GM18507 (cell line): ENCODE measurements around the gene PCBD2.
"Not testable (repeated sequence)": the region's sequence is repeated elsewhere in the genome, so short reads cannot be mapped to it uniquely, and the experiment has no call there.

ENCODE experiments used
- DNase-seq: peaks from one replicate; pipeline ENCODE4 v3.0.0; 2011; ENCODE audit warnings: low read depth; ENCODE audit not compliant: insufficient read length; ENCODE audit errors: extremely low spot score
- FAIRE-seq: peaks from 2 replicates; lab custom pipeline; 2011; peaks lifted over from hg19 to GRCh38; lab: Jason Lieb, UNC

Gene PCBD2

GRCh38 chr5:134904610-134905245, at the start of gene PCBD2:
Gene PCBD2 (plus strand): TSS chr5:134905131. CDS start chr5:134905140, 9 bp downstream.
- peak; percentile 83 for FAIRE-seq

GRCh38 chr5:134856465-134856864, 48.5 kb upstream of the PCBD2 start:
- DNase-seq, FAIRE-seq: not testable (repeated sequence)

More at GRCh38 chr5:134904610-134905245, at the start of gene PCBD2:
- peak; percentile 73 for DNase-seq

DNA sequence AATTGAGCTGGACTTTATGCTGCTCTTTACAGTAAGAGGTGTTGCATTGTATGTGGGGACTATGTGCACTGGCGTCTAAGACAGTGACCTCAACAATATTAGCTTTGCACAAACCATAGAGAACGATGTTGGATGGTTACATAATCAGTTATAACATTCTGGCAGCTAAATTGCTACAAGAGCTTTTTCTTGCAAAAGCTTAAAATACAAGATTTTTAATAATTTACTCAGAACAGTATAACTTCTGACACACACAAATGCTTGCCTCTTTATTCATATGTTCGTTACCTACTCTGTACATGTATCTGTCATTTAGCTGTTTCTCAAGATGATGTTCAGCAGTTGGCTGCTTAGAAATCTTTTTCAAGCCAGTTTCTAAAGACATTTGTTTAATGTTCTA, 47.5 kb upstream of the PCBD2 start:
- FAIRE-seq (no peak), DNase-seq (no peak)

GRCh38 chr5:134864707-134865106, 40.2 kb upstream of the PCBD2 start:
- DNase-seq, result no peak
- no peak for FAIRE-seq

- DNase-seq, result no peak
- no peak for FAIRE-seq
These were observed 31.4 kb upstream of the PCBD2 start for GRCh38 chr5:134873494-134873893.

DNA sequence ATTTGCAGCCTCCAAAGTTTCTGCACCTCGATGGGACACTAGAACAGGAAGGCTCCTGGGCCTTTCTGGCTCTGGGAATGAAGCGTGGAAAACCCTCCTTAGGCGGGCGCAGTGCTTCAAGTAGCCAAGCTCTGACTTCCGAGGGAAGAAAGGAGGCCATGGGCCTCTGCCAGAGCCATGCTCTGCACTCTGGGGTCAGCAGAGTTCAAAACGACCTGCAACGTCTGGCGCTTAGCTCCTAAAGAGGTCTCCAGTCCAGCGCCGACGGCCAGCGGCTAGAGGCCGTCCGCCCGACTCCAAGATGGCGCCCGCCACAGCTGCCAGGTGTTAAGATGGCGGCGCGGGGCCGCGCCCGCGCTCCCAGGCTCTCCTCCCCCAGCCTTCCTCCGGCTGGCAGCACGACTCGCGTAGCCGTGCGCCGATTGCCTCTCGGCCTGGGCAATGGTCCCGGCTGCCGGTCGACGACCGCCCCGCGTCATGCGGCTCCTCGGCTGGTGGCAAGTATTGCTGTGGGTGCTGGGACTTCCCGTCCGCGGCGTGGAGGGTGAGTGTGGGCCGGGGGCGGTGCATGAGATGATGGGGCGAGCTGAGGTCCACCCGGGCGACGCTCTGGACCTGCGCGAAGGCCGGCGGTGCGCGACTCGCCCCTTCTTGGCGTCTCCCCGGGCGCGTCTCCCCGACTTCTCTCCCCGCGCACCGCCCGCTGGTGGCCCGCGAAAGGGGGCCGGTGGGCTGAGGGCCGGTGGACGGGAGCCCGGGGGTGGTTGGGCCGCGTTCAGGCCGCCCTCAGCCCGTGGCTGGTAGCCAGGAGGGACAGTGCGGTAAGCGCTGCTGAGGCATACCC, 30.7 kb upstream of the PCBD2 start, which contains the start of gene TXNDC15:
Gene TXNDC15, plus strand, starts transcription at position 385 of the 844 bp plus-strand sequence. Its CDS starts 57 bp downstream, at position 442.
- DNase-seq (peak; percentile 76), FAIRE-seq (peak; percentile 76)

DNA sequence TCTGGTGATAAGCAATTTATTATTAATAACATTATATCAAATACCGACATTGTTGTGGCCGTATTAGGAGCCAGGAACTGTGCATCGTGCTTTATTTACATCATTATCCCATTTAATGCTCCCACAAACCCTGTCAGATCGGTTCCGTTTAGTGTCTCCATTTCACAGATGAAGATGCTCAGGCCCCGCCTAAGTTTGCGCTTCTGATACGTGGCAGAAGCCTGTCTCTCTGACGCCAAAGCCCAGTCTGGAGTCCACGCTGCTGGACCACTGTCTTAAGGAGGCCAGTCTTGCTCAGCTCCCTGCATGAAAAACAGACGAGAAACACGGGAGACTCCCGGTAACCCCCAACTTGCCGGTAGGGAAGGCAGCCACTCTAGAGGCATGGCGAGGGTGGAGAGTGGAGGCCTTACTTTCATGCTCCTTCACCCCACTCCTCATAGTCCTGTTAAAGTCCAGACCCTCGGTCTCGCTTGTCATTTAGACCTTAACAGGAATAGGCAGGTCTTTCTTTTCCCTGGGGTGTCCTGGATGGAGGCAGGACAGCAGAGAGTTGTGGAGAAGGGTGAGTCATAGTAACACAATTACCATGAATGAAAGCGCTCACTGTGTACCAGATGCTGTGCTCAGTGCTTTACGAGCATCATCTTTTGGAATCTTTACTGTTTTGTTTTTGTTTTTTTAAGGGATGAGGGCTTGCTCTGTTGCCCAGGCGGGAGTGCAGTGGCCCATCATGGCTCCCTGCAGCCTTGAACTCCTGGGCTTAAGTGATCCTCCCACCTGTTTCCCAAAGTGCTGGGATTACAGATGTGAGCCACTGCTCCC, 29.9 kb upstream of the PCBD2 start:
- peak; percentile 51 for FAIRE-seq
- DNase-seq, result no peak

DNA sequence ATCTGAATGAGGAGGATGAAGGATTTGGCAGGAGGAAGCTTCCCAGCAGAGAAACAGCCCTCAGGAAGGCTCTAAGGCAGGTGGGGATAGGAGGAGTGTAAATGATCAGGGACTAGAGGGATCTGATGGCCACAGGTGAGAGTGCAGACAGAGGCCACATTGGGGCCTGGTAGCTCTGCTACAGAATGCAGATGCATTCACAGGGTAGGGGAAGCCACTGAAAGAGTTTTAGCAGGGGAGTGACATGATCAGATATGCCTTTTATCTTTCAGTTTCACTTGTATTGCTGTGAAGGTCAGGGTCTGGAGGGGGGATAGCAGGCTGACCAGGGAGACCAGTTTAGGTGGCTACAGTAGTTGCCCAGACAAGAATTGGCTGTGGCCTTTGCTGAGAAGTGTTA, 27.8 kb upstream of the PCBD2 start:
- DNase-seq (no peak), FAIRE-seq (peak; percentile 57)

DNA sequence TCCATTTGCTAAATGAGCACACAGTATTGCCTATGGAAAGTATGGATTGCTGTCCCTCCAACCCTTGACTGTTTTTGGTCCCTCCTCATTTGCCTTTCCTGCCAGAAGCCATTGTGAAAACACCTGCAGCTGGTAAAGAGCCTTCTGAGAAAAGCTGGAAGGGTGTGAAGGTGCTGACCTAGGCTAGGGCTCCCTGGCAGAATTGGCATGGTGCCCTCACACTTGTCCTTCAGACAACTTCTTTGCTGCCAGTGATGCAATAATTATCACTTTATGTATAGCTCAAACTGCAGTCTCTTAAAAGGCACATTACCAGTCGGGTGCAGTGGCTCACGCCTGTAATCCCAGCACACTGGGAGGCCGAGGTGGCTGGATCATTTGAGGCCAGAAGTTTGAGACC, 26.5 kb upstream of the PCBD2 start:
- no peak for FAIRE-seq
- DNase-seq, result no peak

DNA sequence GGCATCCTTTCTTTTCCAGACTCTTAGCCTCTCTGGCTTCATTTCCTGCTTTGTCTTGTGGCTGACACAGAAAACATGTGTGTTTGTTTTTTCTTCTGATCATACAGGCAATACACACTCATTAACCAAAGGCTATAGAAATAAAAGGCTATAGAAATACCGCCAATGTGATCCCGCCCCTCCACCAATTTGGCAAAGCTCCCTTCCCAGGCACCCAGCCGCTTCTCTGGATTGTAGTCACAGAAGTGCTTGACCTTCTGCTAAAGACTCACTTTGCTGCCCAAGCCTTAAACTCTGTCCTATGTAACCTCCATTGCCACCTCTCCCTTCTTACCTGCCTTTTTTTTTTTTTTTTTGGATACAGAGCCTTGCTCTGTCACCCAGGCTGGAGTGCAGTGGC, 25.5 kb upstream of the PCBD2 start:
- FAIRE-seq (no peak), DNase-seq (no peak)

DNA sequence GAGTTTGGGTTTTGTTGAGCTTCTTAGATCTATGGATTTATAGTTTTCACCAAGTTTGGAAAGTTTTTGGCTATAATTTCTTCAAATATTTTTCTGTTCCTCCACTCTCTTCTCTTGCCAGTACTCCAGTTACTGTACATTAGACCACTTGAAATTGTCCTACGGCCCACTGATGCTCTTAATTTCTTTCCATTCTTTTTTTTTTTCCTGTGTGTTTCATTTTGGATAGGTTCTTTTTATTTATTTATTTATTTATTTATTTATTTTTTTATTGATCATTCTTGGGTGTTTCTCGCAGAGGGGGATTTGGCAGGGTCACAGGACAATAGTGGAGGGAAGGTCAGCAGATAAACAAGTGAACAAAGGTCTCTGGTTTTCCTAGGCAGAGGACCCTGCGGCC, 24.0 kb upstream of the PCBD2 start:
- DNase-seq, FAIRE-seq: not testable (repeated sequence)

- FAIRE-seq, DNase-seq: not testable (repeated sequence)
These were observed 23.2 kb upstream of the PCBD2 start for GRCh38 chr5:134881711-134882110.

GRCh38 chr5:134887593-134888159, 17.3 kb upstream of the PCBD2 start:
- DNase-seq (no peak), FAIRE-seq (no peak)

DNA sequence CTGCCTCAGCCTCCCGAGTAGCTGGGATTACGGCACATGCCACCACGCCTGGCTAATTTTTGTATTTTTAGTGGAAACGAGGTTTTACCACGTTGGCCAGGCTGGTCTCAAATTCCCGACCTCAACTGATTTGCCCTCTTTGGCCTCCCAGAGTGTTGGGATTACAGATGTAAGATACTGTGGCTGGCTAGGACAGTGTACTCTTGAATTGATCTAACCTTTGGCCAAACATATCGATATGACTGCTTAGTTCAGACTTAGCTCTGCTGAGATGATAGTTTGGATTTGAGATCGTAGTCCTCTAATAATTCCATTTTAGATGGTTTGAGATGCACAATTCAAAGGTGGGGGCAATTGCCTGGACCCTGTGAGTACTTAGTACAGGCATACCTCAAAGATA, 15.6 kb upstream of the PCBD2 start:
- DNase-seq, result no peak
- no peak for FAIRE-seq

- no peak for DNase-seq
- FAIRE-seq, result no peak
These were observed 13.5 kb upstream of the PCBD2 start for GRCh38 chr5:134891473-134891872.

GRCh38 chr5:134892282-134892681, 12.6 kb upstream of the PCBD2 start:
- FAIRE-seq (no peak), DNase-seq (no peak)

GRCh38 chr5:134892926-134893325, 12.0 kb upstream of the PCBD2 start:
- no peak for FAIRE-seq

GRCh38 chr5:134893748-134894505, 11.0 kb upstream of the PCBD2 start:
- FAIRE-seq (no peak), DNase-seq (no peak)

More at GRCh38 chr5:134892926-134893325, 12.0 kb upstream of the PCBD2 start:
- DNase-seq, result no peak
